ENCODE data around the gene MYOF.
"Not testable (repeated sequence)": the region's sequence is repeated elsewhere in the genome, so short reads cannot be mapped to it uniquely, and the experiment has no call there.

MYOF gene

DNA sequence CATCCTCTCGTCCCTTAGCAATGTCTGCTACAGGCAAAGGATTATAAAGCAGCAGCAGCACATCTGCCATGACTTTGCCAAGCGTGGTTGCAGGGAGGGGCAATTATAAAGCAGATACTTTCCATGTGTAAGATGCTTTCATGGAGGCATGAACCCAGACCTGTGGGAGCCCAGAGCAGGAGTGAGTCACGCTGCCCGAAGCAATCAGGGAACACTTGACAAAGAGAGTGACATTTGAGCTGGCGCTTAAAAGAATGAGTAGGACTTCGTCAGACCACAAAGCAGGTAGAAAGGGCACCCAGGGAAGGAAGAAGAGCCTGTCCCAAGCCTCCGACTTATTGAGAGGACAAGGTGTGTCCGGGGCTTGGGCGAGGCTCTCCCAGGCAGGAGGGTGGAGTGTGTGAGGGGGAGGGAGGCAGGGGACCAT lies 147.2 kb downstream of the MYOF start:
- DNase-seq = no peak

DNA sequence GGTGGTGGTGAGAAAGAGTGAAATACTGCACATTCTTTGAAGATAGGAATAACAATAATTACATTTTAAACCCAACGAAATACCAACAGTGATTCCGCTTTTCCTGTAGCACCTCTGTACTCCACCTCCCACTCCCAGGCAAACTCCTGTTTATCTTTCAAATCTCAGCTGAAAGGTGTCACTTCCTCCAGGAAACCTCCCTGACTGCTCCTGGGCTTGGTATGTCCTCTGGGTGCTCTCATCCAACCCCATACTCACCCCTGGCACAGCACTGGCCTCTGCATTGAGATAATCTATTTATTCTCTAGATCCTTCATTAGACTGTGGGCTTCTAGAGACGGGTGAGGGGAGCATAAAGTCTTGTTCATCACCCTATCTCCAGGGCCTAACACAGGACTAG lies 148.0 kb downstream of the MYOF start:
- no peak for DNase-seq

DNA sequence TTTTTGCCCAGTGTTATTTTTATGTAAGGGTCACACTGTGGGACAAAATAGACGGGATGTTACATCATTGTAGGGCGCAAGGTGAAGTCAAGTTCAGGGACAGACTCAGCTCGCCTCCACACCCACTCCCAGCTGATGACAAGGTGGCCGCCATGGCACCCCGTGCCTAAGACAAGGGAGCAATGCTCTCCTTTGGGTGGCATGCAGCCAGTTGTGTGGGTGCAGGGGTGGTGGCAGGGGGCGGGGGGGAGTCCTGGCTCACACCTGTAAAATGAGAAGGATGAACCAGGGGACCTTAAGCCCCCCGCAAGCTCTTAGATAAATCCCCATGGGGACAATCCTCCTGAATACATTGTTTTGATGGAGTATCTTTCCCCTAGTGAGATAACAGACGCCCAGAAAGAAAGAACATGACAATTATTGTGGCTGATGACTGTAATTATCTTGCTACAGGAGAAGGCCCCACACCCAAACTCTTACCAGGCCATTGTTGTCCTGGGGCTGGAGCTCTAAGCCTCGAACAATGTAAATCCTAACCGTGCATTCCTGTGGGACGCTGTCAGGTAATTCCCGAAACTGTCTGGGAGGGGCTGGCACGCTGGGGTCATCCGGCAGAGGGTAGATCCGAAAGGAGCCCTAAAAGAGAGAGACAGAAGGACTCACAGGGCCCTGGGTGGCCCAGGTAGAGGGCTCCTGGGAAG lies 148.7 kb downstream of the MYOF start:
- no peak for DNase-seq

DNA sequence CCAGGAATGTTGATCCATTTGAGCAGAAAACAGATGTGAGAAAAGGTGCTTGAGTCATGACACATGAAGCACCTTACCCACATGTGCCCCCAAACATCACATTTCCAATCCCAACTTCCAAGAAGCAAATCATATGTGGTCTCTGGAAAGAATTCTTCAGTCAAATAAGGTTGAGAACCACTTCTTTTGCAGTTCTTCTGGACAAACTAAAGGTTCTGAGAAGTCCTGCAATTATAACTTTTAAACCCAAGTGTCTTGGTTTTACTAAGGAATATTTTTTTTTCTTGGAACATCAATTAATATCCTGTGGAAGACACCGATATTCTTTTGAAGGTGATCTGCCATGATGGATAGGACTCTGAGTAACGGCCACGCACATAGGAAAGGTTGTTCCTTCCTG lies 151.3 kb downstream of the MYOF start:
- DNase-seq = no peak

DNA sequence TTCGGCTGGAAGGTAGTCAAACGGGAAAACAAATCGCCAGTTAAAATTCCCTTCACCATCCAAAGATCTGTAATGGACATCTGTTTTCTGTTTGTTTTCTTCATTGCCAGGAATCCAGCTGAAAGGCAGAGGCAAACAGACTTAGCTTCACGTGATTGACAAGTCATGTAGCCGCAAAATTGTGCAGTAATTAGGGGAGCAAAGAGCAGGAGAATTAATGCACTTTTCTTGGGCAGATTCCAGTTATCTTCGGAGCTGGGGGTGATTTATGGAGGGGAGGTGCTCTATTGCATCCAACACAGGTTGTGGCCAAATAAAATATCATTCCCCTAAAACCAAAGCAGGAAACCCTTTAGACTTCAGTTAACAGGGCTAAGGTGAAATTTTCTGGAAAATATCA lies 162.2 kb downstream of the MYOF start:
- DNase-seq = no peak

DNA sequence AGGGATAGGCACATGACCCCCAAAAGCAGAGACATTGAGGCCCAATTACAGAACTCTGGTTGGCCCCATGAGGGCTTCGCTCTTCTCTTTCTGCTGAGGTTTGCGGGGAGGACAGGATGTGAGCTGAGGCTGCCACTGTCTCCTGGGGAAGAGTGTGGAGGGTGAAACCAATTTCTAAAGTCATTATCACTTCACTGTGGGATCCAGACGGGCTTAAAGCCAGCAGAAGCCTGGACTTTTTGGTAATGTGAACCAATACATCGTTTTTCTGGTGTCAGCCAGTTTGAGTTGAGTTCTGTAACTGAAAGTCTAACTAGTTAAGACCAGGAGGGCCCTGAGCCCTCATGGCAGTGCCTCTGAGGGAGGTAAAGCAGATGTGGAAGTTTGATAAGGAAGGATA lies 163.0 kb downstream of the MYOF start:
- DNase-seq = no peak

DNA sequence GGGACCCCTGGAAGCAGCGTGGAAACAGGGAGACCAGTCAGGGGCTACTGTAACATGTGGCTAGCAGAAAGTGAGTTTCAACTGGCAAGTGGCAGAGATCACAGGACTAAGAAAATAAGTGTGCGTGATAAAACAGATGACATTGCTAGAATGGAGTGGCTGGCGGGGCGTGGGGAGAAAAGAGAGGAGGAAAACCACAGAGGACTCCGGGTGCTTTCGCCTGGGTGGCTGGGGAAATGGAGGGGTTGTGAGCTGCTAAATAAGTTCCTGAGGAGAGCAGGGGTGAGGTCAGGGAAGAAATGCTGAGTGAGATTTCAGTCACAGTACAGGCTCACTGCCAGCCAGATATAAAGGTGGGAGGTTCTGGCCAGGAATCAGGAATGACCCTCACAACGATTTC lies 166.9 kb downstream of the MYOF start:
- DNase-seq = no peak

DNA sequence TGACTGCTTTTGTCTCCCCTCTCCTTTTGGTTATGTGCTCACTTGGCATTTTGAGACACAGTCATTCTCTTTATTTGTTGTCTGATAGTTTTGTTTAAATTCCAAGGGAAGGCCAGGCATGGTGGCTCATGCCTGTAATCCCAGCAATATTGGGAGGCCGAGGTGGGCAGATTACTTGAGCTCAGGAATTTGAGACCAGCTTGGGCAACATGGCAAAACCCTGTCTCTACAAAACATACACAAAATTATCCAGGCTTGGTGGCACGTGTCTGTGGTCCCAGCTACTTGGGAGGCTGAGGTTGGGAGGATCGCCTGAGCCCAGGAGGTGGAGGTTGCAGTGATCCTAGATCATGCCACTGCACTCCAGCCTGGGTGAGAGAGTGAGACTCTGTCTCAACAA lies 167.5 kb downstream of the MYOF start:
- not testable (repeated sequence) for DNase-seq

DNA sequence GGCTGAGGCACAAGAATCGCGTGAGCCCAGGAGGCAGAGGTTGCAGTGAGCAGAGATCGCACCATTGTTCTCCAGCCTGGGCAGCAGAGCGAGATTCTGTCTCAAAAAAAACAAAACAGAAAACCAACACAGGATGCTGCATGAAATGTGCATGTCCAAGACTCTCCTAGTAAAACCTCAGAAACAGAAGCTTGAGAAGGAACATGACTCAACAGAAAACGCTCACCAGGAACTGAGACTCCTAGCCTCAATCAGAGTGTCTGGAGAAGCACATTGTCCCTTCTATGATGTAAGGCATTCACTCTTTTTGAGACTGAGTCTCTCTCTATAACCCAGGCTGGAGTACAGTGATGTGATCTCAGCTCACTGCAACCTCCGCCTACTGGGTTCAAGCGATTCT lies 168.3 kb downstream of the MYOF start:
- DNase-seq = no peak

DNA sequence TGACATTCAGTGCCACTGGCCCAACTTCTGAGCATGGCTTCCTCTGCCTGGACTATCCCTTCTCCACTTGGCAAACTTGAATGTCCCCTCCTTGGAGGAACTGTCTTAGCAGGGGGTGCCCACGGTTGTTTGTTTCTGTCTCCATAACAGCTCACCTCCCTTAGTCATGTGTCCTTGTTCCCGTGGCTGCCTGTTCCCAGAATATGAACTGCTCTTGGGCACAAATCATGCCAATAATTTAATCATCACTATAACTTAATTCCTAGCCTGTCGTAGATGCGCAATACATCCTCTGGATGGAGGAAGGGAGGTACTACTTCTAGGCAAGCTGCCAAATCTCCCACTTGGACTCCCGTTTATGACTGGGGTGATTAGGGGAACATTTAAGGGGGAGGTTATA lies 173.1 kb downstream of the MYOF start:
- no peak for DNase-seq

DNA sequence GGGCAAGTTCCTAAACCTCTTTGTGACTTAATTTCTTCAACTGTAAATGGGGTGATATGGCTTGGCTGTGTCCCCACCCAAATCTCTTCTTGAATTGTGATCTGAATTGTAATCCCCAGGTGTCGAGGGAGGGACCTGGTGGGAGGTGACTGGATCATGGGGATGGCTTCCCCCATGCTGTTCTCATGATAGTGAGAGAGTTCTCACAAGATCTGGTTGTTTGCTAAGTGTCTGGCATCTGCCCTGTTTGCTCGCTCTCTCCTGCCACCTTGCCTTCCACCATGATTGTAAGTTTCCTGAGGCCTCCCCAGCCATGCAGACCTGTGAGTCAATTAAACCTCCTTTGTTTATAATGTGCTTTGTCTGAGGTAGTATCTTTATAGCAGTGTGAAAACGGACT lies 177.0 kb downstream of the MYOF start:
- no peak for DNase-seq

DNA sequence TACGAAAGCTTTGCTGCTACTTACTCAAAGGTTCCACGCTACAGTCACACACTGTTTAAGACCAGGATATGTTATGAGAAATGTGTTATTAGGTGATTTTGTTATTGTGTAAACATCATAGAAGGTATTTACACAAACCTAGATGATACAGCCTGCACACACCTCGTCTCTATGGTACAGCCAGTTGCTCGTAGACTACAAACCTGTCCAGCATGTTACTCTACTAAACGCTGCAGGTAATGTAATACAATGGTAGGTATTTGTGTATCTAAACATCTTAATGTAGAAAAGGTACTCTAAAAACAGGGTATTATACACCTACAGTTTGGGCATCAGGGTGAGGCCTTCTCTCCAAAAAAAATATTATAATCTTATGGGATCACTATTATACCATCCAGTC lies 181.2 kb downstream of the MYOF start:
- DNase-seq = no peak

DNA sequence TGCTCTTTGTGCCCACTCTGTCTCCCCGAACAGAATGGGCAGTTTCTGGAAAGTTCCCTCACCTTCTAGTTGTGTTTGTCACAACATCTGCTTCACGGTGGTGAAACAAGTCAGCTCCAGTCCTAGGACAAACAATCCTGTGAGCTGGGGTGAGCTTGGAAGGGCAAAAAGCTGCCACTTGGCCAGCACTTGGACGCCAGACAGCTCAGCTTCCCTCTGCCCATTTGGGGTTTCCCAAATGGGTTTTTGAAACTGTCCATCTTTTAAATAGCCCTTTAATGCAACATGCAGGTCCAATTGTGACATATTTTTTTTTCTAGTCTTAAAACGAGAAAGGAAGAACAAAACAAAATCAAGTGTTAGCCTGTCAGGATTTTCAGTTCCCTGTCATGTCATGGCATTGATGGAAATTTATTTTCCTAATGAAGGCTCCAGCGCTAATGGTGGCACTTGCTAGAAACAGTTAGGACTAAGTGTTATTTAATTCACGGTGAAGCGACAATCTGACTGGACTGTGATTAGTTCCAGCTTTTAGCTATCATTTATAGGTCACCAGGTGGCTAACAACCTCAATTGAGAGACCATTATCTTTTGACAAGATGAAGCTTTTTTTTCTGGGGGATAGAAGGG lies 181.7 kb downstream of the MYOF start:
- no peak for DNase-seq

DNA sequence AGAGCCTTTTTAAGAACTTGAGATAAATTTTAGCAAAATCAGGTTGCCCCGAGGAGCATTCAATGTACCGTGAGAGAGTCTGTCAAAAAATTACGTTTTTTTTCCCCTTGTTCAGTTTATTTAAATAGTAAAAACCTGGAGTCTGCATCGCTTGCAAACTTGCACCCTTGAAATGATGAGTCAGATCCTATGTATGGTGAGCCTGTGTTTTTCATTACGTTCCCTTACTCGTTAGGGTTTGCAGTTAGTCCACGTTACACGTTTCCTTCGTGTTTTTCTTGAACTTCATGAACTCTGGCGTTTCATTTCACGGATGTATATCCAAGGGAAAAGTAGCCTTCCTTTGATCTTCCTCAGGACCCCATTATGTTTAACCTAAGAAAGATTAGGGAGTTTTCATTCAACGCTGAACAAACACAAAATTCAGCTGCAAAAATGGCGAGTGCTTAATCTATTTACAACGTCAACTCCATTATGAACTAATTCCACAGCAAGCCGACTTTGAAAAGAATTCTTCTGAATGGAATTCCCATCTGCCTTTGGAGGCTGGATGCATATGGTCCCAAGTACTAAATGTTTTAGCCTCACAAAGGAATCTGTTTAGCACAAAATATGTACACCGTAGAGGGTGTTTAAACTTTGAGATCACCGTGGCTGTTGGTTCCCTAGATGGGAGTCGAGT lies 182.4 kb downstream of the MYOF start:
- DNase-seq = no peak

DNA sequence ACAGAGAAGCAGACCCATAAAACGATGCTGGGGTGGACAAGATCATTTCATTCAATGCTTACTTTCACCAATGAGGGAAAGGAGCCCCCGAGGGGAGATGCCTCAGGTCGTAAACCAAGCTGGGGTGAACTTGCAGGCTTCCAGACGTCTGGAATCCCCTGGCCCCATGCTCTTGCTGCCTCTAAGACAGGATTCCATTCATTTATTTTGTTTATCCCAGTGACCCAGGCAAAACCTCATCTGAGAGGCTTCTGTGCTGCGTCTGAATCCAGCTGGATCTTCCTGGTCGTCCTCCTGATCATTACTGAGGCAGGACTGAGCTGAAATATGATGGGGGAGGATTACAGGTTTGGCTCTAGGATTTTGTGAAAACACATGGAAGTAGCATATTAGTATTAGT lies 182.9 kb downstream of the MYOF start:
- no peak for DNase-seq

DNA sequence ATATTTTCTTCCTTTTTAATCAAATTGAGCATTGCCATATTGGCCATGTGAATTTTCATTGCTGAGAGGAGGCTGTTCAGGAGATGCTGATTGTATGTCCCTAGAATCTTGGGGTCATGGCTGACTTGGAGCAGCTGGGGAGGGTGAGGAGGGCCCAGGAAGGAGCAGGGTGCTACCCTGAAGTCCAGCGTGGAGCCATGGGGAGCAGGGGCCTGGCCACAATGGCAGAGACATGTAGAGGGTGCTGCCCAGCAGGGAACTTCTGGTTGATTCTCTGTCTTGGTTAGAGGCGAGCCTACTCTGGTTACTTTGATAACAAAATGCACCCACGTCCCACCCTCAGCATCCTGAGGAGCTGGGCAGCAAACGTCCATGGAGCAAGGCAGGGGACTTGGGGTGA lies 186.0 kb downstream of the MYOF start:
- DNase-seq = no peak

DNA sequence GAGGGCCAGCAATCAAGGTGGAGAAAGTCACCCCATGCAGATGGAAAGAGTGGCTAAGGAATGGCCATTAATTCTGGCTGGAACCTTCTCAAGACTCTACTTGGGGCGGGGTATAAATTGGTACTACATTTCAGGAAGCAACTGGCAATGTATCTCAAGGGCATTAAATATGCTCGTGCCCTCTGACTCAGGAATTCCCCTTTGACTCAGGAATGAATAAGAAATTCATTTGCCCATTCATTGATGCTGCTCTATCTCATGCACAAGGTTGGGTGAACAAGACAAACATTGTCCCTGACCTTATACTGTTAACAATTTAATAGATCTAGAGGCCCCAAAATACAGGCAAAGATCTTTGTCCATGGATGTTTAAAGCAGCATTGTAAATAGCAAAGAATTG lies 188.1 kb downstream of the MYOF start:
- DNase-seq = no peak

DNA sequence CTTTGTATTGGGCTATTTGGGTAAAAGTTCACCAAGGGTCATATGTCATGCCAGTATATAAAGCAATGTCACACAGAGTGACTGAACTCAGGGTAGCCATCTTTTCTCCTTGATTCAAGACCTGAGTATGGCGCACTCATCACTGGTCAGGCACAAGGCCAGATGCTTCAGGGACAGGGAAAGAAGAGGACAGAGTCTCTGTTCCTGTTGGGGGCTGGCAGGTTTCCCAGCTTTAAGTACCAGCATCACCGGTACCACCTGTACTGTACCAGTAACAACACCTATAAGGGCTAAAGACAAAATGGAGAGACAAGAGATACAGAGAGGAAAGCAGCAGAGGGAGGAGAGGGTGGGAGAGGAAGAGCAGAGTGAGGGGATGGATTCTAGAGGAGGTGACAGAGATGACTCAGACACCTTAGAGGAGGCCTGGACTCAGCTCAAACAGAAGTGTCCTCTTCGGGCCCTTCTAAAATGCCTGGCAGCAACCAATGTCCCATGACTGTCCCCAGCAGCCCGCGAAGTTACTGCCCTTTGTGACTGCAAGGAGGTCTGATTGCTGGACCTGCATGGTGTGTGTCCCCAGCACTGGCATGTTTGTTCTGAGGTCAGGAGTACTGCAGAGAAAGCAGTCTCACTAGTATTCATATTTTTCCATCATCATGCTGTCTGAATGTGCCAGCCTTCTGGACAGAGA lies 191.3 kb downstream of the MYOF start:
- no peak for DNase-seq

DNA sequence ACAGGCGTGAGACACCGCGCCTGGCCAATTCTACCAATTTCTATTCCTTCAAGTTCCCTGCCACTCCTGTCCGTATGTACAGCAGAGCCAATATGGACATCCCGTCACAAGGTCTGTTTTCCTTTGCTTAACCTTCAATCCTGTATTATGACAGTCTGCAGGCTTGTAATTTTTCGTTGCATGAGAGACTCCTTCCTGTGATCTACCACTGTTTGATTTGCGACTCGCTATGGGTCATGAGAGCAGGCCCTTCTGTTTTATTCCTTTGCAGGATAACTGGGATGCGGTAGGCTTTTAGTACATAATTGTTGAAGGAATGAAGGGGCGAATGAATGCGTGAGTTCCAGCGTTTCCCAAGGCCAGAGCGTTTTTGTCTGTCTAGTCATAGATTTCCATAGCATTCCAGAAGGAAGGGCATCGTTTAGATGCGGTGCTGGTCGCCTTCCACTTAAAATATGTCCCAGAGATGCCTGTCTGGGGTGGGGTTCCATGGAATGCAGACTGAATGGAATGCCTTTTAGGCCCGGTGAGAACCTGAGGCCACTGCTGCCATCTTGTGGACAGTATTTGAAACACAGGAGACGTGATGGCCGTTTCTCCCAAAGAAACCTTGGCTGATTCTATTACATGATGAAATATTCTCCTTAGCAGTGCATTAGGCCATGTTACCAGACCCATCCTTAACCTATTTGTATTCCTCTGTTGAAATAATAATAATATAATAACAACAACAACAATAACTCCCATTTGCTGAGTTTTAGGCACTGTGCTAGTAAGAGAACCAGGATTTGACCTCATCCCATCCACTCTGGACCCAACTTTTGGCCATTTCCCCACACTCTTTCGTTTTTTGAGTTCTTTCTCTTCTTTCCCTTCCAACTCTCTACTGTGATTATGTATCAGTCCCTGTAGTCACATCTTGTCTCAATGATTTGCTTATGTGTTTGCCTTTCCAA lies 193.2 kb downstream of the MYOF start:
- peak; percentile 72 for DNase-seq

DNA sequence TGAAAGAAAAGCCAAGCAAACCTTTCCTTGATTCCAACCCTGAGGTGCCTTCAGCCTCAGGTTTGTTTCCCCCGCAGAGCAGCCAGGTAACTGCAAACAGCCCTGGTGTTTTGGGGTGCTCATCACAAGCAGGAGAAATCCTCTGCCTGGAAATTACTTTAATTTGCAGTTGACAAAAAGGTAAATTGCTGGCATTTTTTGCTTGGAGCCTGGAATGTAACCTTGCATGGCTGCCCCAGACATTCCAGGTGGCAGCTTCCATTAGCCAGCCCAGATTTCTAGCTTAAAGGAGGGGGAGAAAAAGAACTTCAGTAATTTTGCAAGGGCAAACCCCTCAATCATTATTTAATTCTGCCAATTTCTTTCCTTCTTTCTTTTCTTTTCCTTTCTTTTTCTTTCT lies 194.4 kb downstream of the MYOF start:
- no peak for DNase-seq

DNA sequence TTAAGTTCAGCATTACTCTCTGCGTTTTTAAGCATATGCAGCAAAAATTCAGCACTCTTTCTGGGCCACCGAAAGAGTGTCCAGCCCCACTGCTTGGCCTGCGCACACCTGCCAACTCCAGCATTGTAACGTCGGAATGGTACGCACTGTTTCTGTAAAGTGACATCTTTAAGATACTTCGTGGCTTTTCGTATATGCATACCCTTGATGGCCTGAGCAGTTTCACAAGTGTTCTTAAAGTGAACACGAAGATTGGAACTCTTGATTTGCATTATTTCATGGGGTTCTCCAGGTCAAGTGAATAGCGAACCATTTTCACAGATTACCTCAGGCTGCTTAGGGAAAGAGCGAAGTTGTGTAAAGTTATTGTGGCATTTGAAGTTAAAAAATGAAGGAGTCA lies 197.9 kb downstream of the MYOF start:
- DNase-seq = not testable (repeated sequence)

DNA sequence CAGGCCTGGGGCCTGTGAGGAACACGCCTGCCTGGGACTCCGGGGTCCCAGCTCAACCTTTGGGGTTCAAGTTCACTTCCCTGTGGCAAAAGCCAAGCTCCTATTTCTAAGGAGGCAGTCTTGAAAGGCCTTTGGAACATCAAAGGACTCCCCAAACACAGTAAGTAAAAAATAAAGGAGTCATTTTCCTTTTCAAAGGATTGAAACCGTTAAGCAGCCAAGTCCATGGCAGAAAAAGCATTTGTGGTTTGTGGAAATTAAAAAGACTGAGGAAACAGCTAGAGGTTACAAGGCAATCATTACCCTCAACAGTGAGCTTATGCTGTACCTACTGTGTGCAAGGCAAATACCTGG lies 200.8 kb downstream of the MYOF start:
- no peak for DNase-seq
